DMS53 treated with DMSO at 0.1 percent for 48 hours (cell line): Measurements from ENCODE around the gene E2F4.

Source experiments
- DNase-seq: peaks from one replicate; lab custom pipeline; 2025; ENCODE audit not compliant: unreplicated experiment; lab: John Stamatoyannopoulos, UW

Gene E2F4

GRCh38 chr16:67247192-67248072 is 55.5 kb downstream of the E2F4 start, which contains the start of gene FHOD1:
Gene FHOD1, minus strand, starts transcription at chr16:67247481. Its CDS starts 71 bp downstream, at chr16:67247410.
- peak; percentile 71 for DNase-seq

DNA sequence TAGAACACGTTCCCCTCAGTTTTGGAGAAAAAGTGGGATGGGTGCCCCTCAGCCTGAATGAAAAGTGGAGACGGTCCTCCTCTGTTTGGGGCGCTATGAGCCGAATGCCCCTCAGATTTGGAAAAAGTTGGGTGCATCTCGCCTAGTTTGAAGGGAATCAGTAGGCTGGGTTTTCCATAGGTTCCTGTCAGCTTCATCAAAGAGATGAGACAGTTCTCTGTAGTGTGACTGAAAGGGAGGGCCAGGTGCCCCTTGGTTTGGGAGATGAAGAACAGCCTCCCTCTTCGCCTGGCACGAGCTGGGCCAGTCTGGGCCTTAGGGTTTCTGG is 56.1 kb downstream of the E2F4 start:
- no peak for DNase-seq
